Hepatocyte (in vitro differentiated cells): ENCODE data around the gene ATP5MG.

ENCODE experiments used
- CTCF ChIP-seq: fragments of 200-600 bp; sonication (generic); IDR thresholded peaks from 2 replicates; pipeline ENCODE4 v1.5.1; 2016; ENCODE audit warnings: antibody characterized with exemption, mild to moderate bottlenecking; ENCODE audit not compliant: poor library complexity
- EZH2 ChIP-seq: fragments of 200-600 bp; sonication (generic); IDR thresholded peaks from 2 replicates; pipeline ENCODE4 v1.6.1; 2016; ENCODE audit warnings: antibody characterized with exemption, mild to moderate bottlenecking, borderline replicate concordance

- TF ChIP-seq CTCF (no peak), EZH2 (no peak)
Observed at GRCh38 chr11:118375978-118376377, 25.4 kb upstream of the ATP5MG start.
